Measurements from ENCODE around the gene CLDN4. TPM values are rescaled to one million over a fixed set of nuclear protein-coding genes. Genes with fewer than 3 reads are reported as not detected.

The CLDN4 gene
- 0.23 TPM in 2 replicates for total RNA-seq (ENCODE audit: low replicate concordance)

GRCh38 chr7:73830681-73831583 lies at the start of gene CLDN4:
Gene CLDN4, plus strand, starts transcription at chr7:73830996. Its CDS starts 206 bp downstream, at chr7:73831202.

GRCh38 chr7:73842067-73842976 lies 11.5 kb downstream of the CLDN4 start, which contains the start of gene METTL27:
Gene METTL27, minus strand, starts transcription at chr7:73842516. Its CDS starts 376 bp downstream, at chr7:73842140.

GRCh38 chr7:73860859-73861258 lies 30.1 kb downstream of the CLDN4 start, which contains the start of gene TMEM270:
Gene TMEM270, plus strand, starts transcription at chr7:73861159. Its CDS starts 36 bp downstream, at chr7:73861195.

Other genes starting within 250 kb of the CLDN4 start
- gene MLXIPL, start 206.5 kb upstream of the CLDN4 start, total RNA-seq (ENCODE audit: low replicate concordance): 0.23 TPM in 1 of 2 replicates, not detected in the other
- 3.7 and 4.2 TPM in 2 replicates for gene VPS37D, start 163.2 kb upstream of the CLDN4 start, total RNA-seq (ENCODE audit: low replicate concordance)
- gene DNAJC30, start 147.5 kb upstream of the CLDN4 start, total RNA-seq (ENCODE audit: low replicate concordance): 1.8 and 2.0 TPM in 2 replicates
- gene BUD23, start 147.4 kb upstream of the CLDN4 start, total RNA-seq (ENCODE audit: low replicate concordance): 51.5 and 62.3 TPM in 2 replicates
- gene STX1A, start 111.3 kb upstream of the CLDN4 start, total RNA-seq (ENCODE audit: low replicate concordance): 20.6 and 23.7 TPM in 2 replicates
- gene ABHD11, start 92.2 kb upstream of the CLDN4 start, total RNA-seq (ENCODE audit: low replicate concordance): 6.6 and 8.9 TPM in 2 replicates
- gene CLDN3, start 60.7 kb upstream of the CLDN4 start, total RNA-seq (ENCODE audit: low replicate concordance): not detected in 2 replicates
- gene METTL27, start 11.5 kb downstream of the CLDN4 start, total RNA-seq (ENCODE audit: low replicate concordance): 1.1 and 5.7 TPM in 2 replicates
- not detected in 2 replicates for gene TMEM270, start 30.2 kb downstream of the CLDN4 start, total RNA-seq (ENCODE audit: low replicate concordance)
- 5.9 and 385 TPM in 2 replicates for gene ELN, start 197.2 kb downstream of the CLDN4 start, total RNA-seq (ENCODE audit: low replicate concordance)